Lower leg skin (tissue), 3 donors: ENCODE results near the gene MYO1E.

Experiments used
- CTCF ChIP-seq, 3 donors: fragments of 450-650 bp; IDR thresholded peaks; one replicate each; pipeline ENCODE4 v1.5.1; 2016; ENCODE audit warnings: antibody characterized with exemption in 3 of 3, mild to moderate bottlenecking in 3 of 3, moderate library complexity in 2 of 3
- POLR2A ChIP-seq, 2 donors: fragments of 450-650 bp; IDR thresholded peaks; one replicate each; pipeline ENCODE4 v1.6.1; 2016 to 2017; ENCODE audit warnings: antibody characterized with exemption in 2 of 2, mild to moderate bottlenecking in 1 of 2, moderate library complexity in 1 of 2

DNA sequence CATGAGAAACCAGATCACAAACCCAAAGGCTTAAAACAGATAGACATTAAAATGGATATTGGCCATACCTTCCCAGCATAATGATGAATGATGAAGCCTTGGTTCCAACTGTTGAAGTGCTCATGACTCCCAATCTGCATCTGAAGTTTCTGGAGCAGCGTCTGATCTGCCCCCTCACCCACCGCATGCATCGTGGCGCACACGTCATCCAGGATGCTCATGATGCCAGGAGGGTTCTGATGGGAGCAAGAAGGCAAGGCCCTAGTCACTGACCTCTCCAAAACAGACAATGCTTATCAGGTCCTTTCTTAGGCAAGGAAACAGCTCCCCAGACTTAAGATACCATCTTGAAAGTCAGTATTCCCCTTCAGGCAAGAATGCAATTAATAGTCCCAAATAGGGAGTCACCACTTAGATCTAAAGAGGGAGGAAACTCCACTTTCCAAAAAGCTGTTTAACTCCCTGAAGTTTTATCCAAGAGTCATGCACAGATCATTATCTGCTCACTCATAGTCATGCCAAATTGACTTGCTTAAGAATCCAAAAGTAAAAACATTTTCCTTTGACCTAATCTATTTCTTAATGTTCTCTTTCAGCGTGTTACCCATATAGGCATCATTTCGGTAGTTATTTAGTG is 163.9 kb downstream of the MYO1E start:
- TF ChIP-seq CTCF (IDR thresholded peaks at IDR 0.05) (no peak), POLR2A (IDR thresholded peaks at IDR 0.05) (no peak)
